Psoas muscle (tissue), 8 donors: ENCODE measurements around the gene LMNB1. TPM values are rescaled to one million over a fixed set of nuclear protein-coding genes. Genes with fewer than 3 reads are reported as not detected.
"Not testable (repeated sequence)": the region's sequence is repeated elsewhere in the genome, so short reads cannot be mapped to it uniquely, and the experiment has no call there.

Experiments
- ATAC-seq, 4 donors: fragments of 200-7000 bp; cut with Tn5 transposase; one replicate each; pipeline ENCODE4 v1.9.1; 2020; ENCODE audit warnings: moderate library complexity in 3 of 4, mild to moderate bottlenecking in 2 of 4
- DNase-seq, 2 donors: peaks; one replicate each; pipeline ENCODE4 v3.0.0-alpha.2; 2020
- H3K27ac ChIP-seq: fragments of 200-600 bp; one replicate; pipeline ENCODE4 v1.8.0; 2022
- H3K27me3 ChIP-seq, 3 donors: fragments of 200-600 bp in 1 of 3; one replicate each; pipeline versions ENCODE4 v1.6.1 to v1.8.0; 2013 to 2022; ENCODE audit warnings: low read length in 2 of 3, mild to moderate bottlenecking in 2 of 3, moderate library complexity in 1 of 3; ENCODE audit not compliant: insufficient read depth in 3 of 3
- H3K36me3 ChIP-seq, 2 donors: fragments of 200-600 bp in 1 of 2; one replicate each; pipeline versions ENCODE4 v1.6.1 to v1.8.0; 2013 to 2022; ENCODE audit warnings: low read depth in 1 of 2, mild to moderate bottlenecking in 1 of 2, moderate library complexity in 1 of 2; ENCODE audit not compliant: insufficient read depth in 1 of 2
- H3K4me1 ChIP-seq: fragments of 200-600 bp; one replicate; pipeline ENCODE4 v1.8.0; 2022
- H3K4me3 ChIP-seq: fragments of 200-600 bp; one replicate; pipeline ENCODE4 v1.8.0; 2022; ENCODE audit warnings: mild to moderate bottlenecking
- H3K9me3 ChIP-seq: fragments of 200-600 bp; one replicate; pipeline ENCODE4 v1.8.0; 2022
- WGBS, 3 donors: extraction: QIAGEN DNeasy Blood & Tissue Kit; methylation state at CpG; one replicate each; pipeline versions ENCODE4 v1.1.6 to v1.1.7; 2013; 5-methylcytosine and 5-hydroxymethylcytosine counted together
- intact Hi-C, 2 donors: fragments of 100-400 bp; cut with DNase I; formaldehyde crosslinking; loops; one replicate each; pipeline versions ENCODE4 v1.11.0 to v1.14.2; 2022
- polyA plus RNA-seq, 3 donors: library from polyadenylated mRNA; stranded (reverse); fragments of 200-250 nt; gene quantifications; one replicate each; pipeline ENCODE4 v1.2.3, GENCODE V29; 2013
- total RNA-seq, 4 donors: library from RNA; stranded (reverse); fragmentation: NEBNext Ultra II Directional in 2 of 4; extraction: Animal tissue kit (Norgen Biotek cat#: 25700) in 2 of 4; gene quantifications; one replicate each; pipeline versions ENCODE4 v1.2.1 to v1.2.4, GENCODE V29; 2021 to 2023
- TF ChIP-seq, protein P1 (sequence below): fragments of 200-600 bp; IDR thresholded peaks from one replicate; pipeline ENCODE4 v1.8.0; 2022; ENCODE audit warnings: antibody characterized with exemption
- donor health status: healthy with polysubstance abuse.
- donor health status: DM: no; HTN: no; CAD: no; lungs with moderate emphysema.
- donor health status: Bipolar disorder and iron deficiency.
- donor health status: healthy.
- donor health status: DM: yes; HTN: yes; CAD: no.
- donor health status: DM: no; HTN: no; CAD: no.
- donor health status: DM: no; HTN: no; CAD: no.
- donor health status: DM: yes; HTN: yes; CAD: no.

The LMNB1 gene
- total and polyA plus RNA-seq, 7 donors, result 0.66 to 4.1 (median 1.4) TPM

DNA sequence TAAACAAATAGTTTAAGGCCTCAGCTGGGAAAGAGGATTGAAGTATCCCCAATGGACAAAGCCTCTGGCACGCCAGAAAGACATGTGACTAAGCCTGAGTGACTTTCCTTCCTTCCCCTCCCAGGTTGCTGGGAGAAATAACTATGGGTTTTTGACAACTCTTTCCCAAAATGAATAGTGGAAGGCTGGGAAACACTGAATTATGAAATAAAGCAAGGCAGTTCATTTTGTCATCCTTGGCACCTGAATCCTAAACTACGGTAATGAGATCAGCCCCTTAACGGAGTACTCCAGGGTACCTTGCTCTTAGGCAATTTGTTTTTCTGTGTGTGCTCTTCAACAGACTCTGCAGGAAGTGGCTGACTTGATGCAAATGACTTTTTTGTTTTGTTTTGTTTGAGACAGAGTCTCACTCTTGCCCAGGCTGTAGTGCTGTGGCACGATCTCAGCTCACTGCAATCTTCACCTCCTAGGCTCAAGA, 75.2 kb downstream of the LMNB1 start:
- DNase-seq, result peak in 1 of 2 donors; percentile 32
- TF ChIP-seq, protein P1, sequence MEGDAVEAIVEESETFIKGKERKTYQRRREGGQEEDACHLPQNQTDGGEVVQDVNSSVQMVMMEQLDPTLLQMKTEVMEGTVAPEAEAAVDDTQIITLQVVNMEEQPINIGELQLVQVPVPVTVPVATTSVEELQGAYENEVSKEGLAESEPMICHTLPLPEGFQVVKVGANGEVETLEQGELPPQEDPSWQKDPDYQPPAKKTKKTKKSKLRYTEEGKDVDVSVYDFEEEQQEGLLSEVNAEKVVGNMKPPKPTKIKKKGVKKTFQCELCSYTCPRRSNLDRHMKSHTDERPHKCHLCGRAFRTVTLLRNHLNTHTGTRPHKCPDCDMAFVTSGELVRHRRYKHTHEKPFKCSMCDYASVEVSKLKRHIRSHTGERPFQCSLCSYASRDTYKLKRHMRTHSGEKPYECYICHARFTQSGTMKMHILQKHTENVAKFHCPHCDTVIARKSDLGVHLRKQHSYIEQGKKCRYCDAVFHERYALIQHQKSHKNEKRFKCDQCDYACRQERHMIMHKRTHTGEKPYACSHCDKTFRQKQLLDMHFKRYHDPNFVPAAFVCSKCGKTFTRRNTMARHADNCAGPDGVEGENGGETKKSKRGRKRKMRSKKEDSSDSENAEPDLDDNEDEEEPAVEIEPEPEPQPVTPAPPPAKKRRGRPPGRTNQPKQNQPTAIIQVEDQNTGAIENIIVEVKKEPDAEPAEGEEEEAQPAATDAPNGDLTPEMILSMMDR, result no peak
- peak overlapping the region; percentile 37 for H3K27ac ChIP-seq
- no peaks in the 10 kb centered on the region for H3K9me3 ChIP-seq
- peak; percentile 41 to 74 (median 62) for ATAC-seq
- peak overlapping the region; percentile 33 for H3K4me3 ChIP-seq
- peaks cover 6% of the 10 kb centered on the region for H3K4me1 ChIP-seq
- 19 to 39% (median 22%) methylated on average over 4 of the region's 4 CpGs for WGBS, 3 donors
- H3K36me3 ChIP-seq, result no peaks in the 10 kb centered on the region
- no peaks in the 10 kb centered on the region for H3K27me3 ChIP-seq
- intact Hi-C loops, result loop anchor here in 1 of 2 donors (5.0 kb wide), 1 partner anchor 180 kb away; the partner anchor contains the start of gene MARCHF3

DNA sequence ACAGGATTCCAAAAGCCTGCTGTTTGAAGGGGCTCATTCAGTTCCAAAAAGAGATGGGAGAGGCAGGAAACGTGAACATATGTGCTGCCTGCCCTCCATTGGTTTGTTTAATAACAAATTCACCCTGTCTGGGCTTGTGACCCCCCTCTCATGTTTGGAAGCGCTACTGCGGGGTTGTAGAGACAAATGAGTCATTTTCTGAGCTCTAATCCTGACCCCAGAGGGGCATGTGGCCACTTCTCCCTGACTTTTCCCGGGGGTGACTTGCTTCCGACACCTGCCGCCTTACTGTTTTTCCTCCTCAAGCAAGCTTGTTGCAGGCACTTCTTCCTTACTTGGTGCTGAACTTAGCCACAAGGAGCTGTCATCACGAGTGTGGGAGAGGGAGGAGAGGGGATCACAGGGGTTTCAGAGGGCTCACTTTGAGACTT, 75.9 kb downstream of the LMNB1 start:
- Histone ChIP-seq H3K27me3 (no peaks in the 10 kb centered on the region), H3K4me1 (peaks cover 6% of the 10 kb centered on the region), H3K4me3 (no peak overlapping the region), H3K36me3 (no peaks in the 10 kb centered on the region), H3K9me3 (no peaks in the 10 kb centered on the region), H3K27ac (no peak overlapping the region)
- TF ChIP-seq, protein P1, result no peak
- intact Hi-C loops, result loop anchor here in 1 of 2 donors (5.0 kb wide), 1 partner anchor 179 kb away; the partner anchor contains the start of gene MARCHF3
- WGBS, 3 donors, result 64 to 75% (median 69%) methylated on average over 7 of the region's 7 CpGs
- ATAC-seq (no peak), DNase-seq (no peak)

DNA sequence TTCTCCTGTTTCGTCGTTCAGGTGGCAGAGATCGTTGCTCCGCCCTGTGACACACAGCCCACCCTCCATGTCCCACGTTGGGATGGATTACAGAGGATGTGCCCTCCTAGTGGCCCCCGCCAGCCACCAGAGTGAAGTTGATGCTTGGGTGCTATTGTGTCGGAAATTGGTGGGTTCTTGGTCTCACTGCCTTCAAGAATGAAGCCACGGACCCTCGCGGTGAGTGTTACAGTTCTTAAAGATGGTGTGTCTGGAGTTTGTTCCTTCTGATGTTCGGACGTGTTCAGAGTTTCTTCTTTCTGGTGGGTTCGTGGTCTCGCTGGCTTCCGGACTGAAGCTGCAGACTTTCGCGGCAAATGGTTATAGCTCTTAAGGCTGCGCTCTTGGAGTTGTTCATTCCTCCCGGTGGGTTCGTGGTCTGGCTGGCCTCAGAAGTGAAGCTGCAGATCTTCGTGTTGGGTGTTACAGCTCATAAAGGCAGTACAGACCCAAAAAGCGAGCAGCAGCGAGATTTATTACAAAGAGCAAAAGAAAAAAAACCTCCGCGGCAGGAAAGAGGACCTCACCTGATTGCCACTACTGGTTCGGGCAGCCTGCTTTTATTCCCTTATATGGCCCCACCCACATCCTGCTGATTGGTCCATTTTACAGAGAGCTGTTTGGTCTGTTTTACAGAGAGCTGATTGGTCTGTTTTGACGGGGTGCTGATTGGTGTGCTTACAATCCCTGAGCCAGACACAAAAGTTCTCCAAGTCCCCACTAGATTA, 76.8 kb downstream of the LMNB1 start:
- intact Hi-C loops, result loop anchor here in 1 of 2 donors (5.0 kb wide), 1 partner anchor 179 kb away; the partner anchor contains the start of gene MARCHF3
- not testable (repeated sequence) for H3K27ac ChIP-seq, H3K27me3 ChIP-seq, DNase-seq, ATAC-seq, H3K9me3 ChIP-seq, H3K4me3 ChIP-seq, H3K4me1 ChIP-seq, H3K36me3 ChIP-seq
- WGBS, 3 donors, result 94 to 96% (median 94%) methylated on average over 27 of the region's 27 CpGs

DNA sequence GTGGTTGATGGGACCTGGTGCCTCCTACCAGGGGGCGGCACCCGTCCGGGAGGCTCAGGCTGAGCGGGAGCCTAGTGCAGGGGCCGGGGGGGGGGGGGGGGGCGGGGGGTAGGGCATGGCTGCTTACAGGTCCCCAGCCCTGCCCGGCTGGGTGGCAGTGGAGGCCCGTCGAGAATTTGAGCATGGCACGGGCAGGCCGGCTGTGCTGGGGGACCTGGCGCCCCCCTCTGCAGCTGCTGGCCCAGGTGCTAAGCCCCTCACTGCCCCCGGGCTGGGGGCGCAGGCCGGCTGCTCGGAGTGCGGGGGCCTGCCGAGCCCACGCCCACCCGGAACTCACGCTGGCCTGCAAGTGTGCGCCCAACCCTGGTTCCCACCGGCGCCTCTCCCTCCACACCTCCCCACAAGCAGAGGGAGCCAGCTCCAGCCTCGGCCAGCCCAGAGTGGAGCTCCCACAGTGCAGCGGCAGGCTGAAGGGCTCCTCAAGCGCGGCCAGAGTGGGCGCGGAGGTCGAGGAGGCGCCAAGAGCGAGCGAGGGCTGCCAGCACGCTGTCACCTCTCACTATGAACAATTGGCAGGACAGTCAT, 77.7 kb downstream of the LMNB1 start:
- Histone ChIP-seq H3K36me3 (no peaks in the 10 kb centered on the region), H3K4me1 (peaks cover 6% of the 10 kb centered on the region), H3K4me3 (no peak overlapping the region), H3K27ac (no peak overlapping the region), H3K27me3 (no peaks in the 10 kb centered on the region), H3K9me3 (no peaks in the 10 kb centered on the region)
- TF ChIP-seq, protein P1, result no peak
- 90 to 94% (median 91%) methylated on average over 31 to 34 of the region's 35 CpGs for WGBS, 3 donors
- DNase-seq (no peak), ATAC-seq (no peak)
- intact Hi-C loops, result loop anchor here in 1 of 2 donors (5.0 kb wide), 1 partner anchor 178 kb away; the partner anchor contains the start of gene MARCHF3

DNA sequence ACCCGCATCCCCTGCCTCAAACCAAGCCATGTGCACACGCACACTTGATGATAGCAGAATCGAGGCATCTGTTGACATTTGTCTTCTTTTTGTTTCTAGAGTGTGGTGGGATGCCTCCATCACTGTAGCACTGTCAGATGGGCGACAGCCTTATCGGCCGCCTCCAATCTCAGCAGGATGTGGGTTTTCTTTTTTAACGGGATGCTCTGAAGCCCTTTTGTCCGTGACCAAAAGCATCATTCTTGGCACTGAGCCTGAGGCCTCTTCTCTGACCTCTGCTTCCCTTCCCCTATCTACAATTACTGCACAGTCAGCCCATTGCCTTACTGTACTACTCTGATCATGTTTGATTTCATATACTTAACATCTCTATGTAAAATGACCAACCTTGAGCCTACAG, 78.3 kb downstream of the LMNB1 start:
- Histone ChIP-seq H3K36me3 (no peaks in the 10 kb centered on the region), H3K27me3 (no peaks in the 10 kb centered on the region), H3K4me3 (no peak overlapping the region), H3K4me1 (peaks cover 6% of the 10 kb centered on the region), H3K27ac (no peak overlapping the region), H3K9me3 (no peaks in the 10 kb centered on the region)
- ATAC-seq (no peak), DNase-seq (no peak)
- TF ChIP-seq, protein P1, result no peak
- WGBS, 3 donors, result 57 to 63% (median 62%) methylated on average over 8 of the region's 8 CpGs
- intact Hi-C loops, result no loop called here
